Activated naive CD8-positive, alpha-beta T cell treated with anti-CD3 and anti-CD28 coated beads, Interleukin-2, amount 50 U/mL, for 24 hours (primary cell): ENCODE results near the gene ZBP1.

Experiments
- ATAC-seq: fragments of 150-1000 bp; cut with Tn5 transposase; one replicate; pipeline ENCODE4 v1.10.0; 2021
- DNase-seq: peaks from one replicate; pipeline ENCODE4 v3.0.0; 2021
- H3K27ac Mint-ChIP-seq: one replicate; pipeline ENCODE4 v1.8.0; 2021; ENCODE audit warnings: mild to moderate bottlenecking, mixed read lengths
- H3K27me3 Mint-ChIP-seq: one replicate; pipeline ENCODE4 v1.8.0; 2021; ENCODE audit warnings: mixed read lengths
- H3K36me3 Mint-ChIP-seq: one replicate; pipeline ENCODE4 v1.8.0; 2021; ENCODE audit warnings: low read depth, mixed read lengths
- H3K4me1 Mint-ChIP-seq: one replicate; pipeline ENCODE4 v1.8.0; 2021; ENCODE audit warnings: mixed read lengths
- H3K4me3 Mint-ChIP-seq: one replicate; pipeline ENCODE4 v1.8.0; 2021; ENCODE audit warnings: mild to moderate bottlenecking, moderate library complexity, mixed read lengths
- H3K9me3 Mint-ChIP-seq: one replicate; pipeline ENCODE4 v1.8.0; 2021; ENCODE audit warnings: mixed read lengths

The ZBP1 gene

GRCh38 chr20:57595041-57596030 is 24.9 kb downstream of the ZBP1 start:
- no peak overlapping the region for H3K27ac Mint-ChIP-seq
- H3K4me3 Mint-ChIP-seq: no peak overlapping the region
- H3K36me3 Mint-ChIP-seq: no peaks in the 10 kb centered on the region
- no peaks in the 10 kb centered on the region for H3K9me3 Mint-ChIP-seq
- ATAC-seq: no peak
- H3K27me3 Mint-ChIP-seq: peaks cover 7% of the 10 kb centered on the region
- DNase-seq: no peak
- H3K4me1 Mint-ChIP-seq: peaks cover 5% of the 10 kb centered on the region

- DNase-seq (peak; percentile 66), ATAC-seq (no peak)
- peaks cover 5% of the 10 kb centered on the region for H3K4me1 Mint-ChIP-seq
- no peak overlapping the region for H3K27ac Mint-ChIP-seq
- peaks cover 7% of the 10 kb centered on the region for H3K27me3 Mint-ChIP-seq
- no peaks in the 10 kb centered on the region for H3K36me3 Mint-ChIP-seq
- H3K9me3 Mint-ChIP-seq: no peaks in the 10 kb centered on the region
- no peak overlapping the region for H3K4me3 Mint-ChIP-seq
These were observed 25.9 kb downstream of the ZBP1 start for GRCh38 chr20:57594092-57594951.

DNA sequence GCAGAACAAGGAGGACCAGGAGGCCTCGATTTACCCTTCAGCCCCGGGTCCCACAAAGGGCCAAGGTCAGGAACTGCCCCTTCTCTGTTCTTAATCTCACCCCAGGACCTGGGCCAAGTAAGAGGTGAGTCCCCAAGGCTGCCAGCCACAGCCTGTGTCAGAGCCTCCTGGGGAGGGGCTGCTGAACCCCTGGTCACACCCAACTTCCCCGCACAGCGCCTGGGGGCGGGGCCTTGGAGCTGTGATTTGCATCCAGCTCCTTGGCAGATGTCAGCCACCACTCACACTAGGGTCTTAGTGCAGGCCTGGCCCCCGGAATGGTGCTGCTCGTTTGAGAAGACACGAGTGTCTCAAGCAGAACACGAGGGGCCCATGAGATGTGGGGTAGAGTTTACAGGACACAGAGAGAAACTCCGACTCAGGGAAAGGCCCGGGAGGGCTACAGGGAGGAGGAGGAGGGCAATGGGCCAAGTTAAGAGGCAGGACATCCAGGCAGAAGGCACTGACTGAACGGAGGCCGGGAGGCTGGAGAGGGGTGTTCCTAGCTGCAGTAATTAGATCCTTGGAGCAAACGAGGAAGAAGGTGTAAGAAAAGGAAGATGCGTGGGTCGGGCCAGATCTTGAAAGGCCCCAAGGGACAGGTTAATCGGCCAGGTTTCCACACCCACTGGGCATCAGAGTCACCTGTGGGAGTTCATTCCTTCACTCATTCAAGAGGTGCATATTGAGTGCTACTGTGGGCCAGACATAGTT is 26.9 kb downstream of the ZBP1 start:
- no peaks in the 10 kb centered on the region for H3K36me3 Mint-ChIP-seq
- peaks cover 7% of the 10 kb centered on the region for H3K27me3 Mint-ChIP-seq
- H3K27ac Mint-ChIP-seq: no peak overlapping the region
- H3K4me3 Mint-ChIP-seq: no peak overlapping the region
- ATAC-seq (no peak), DNase-seq (no peak)
- peaks cover 5% of the 10 kb centered on the region for H3K4me1 Mint-ChIP-seq
- H3K9me3 Mint-ChIP-seq: no peaks in the 10 kb centered on the region

DNA sequence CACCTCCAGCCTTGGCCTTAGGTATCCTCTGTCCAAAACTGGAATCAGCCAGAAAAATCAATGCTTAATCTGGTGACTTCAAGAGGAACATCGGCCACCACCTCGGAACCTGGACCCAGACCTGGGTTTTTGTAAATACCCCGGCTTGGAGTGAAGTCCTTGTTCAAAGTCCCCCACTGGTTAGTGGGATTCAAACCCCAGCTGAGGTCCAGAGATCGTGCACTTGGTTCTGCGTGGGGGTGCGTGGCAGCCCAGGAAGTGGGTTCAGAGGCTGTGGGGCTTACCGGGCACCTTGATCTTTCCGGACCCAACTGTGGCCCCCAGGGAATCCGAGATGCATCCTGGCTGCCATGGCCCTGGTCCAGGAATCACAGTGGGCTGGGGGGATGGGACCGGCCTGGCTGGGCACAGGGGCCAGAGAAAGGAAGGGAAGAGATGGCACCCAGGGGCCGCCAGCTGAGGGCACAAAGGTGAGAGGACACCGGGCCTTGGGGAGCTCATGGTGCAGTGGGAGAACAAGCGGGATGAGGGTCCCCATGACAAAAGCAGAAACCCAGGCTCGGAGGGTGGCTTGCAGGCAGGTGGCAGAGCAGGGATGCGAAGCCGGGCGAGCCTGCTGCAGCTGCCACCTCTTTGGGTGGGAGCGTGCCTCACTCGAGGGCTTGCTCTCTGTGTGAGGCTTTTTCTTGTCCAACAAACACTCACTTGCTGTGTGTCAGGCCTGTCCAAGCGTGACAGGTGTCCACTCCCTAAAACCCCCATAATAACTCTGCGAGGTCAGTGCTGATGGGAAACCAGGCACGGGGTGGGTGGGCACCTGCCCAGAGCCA is 27.7 kb downstream of the ZBP1 start:
- Mint-ChIP-seq H3K27ac (no peak overlapping the region), H3K36me3 (no peaks in the 10 kb centered on the region), H3K9me3 (no peaks in the 10 kb centered on the region), H3K27me3 (peaks cover 4% of the 10 kb centered on the region), H3K4me1 (peaks cover 5% of the 10 kb centered on the region), H3K4me3 (no peak overlapping the region)
- ATAC-seq (no peak), DNase-seq (no peak)

GRCh38 chr20:57591289-57592229 is 28.7 kb downstream of the ZBP1 start:
- no peaks in the 10 kb centered on the region for H3K9me3 Mint-ChIP-seq
- peaks cover 4% of the 10 kb centered on the region for H3K27me3 Mint-ChIP-seq
- H3K36me3 Mint-ChIP-seq: no peaks in the 10 kb centered on the region
- DNase-seq (no peak), ATAC-seq (no peak)
- peaks cover 5% of the 10 kb centered on the region for H3K4me1 Mint-ChIP-seq
- no peak overlapping the region for H3K4me3 Mint-ChIP-seq
- H3K27ac Mint-ChIP-seq: no peak overlapping the region

DNA sequence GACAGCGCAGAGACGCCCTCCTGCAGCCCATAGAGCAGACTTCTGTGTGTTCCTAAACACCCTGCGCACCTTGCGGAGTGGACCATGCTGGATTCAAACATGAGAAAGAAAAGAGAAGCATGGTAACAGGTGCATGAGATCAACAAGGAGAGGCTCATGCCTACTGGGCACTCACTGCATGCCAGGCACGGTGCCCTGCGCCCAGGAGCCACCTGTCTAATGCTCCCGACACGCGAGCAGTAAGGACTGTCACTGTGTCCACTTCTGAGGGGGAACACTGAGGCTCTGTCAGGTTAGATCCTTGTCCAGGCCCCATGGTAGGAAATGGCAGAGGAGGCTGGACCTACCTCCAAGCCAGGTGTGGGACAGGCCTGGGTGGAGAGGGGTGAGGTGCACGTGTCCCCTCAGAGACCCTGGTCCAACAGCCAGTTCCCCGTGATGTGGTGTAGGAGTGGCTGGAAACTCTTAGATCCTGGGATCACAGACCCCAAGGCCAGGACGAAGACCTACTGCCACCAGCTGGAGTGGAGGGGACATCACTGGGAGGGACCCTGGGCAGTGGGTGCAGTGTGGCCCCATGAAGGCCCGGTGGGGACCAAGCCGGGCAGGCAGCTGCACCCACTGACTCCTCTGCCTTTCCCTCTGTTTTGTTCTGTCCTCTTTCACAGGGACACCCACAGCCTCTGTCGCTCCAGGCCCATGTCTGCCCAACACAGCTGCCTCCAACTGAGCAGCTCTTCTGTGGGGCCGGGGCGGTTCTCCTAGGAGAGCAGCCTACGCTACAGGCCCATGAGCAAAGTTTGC is 29.5 kb downstream of the ZBP1 start:
- Mint-ChIP-seq H3K27ac (no peak overlapping the region), H3K27me3 (peaks cover 6% of the 10 kb centered on the region), H3K4me1 (peaks cover 5% of the 10 kb centered on the region), H3K4me3 (no peak overlapping the region), H3K36me3 (no peaks in the 10 kb centered on the region), H3K9me3 (no peaks in the 10 kb centered on the region)
- DNase-seq (no peak), ATAC-seq (no peak)

- peaks cover 11% of the 10 kb centered on the region for H3K27me3 Mint-ChIP-seq
- no peak overlapping the region for H3K27ac Mint-ChIP-seq
- H3K4me1 Mint-ChIP-seq: peaks cover 5% of the 10 kb centered on the region
- ATAC-seq (no peak), DNase-seq (no peak)
- no peaks in the 10 kb centered on the region for H3K36me3 Mint-ChIP-seq
- H3K9me3 Mint-ChIP-seq: no peaks in the 10 kb centered on the region
- H3K4me3 Mint-ChIP-seq: no peak overlapping the region
These were observed 30.3 kb downstream of the ZBP1 start for GRCh38 chr20:57589728-57590484.

- peaks cover 5% of the 10 kb centered on the region for H3K4me1 Mint-ChIP-seq
- no peak for DNase-seq
These were observed 31.0 kb downstream of the ZBP1 start for GRCh38 chr20:57589123-57589727.

GRCh38 chr20:57588596-57588995 is 31.6 kb downstream of the ZBP1 start:
- Mint-ChIP-seq H3K4me1 (peaks cover 3% of the 10 kb centered on the region), H3K9me3 (no peaks in the 10 kb centered on the region), H3K27me3 (peaks cover 15% of the 10 kb centered on the region), H3K27ac (no peak overlapping the region), H3K4me3 (no peak overlapping the region), H3K36me3 (no peaks in the 10 kb centered on the region)
- no peak for DNase-seq
- no peak for ATAC-seq

More at GRCh38 chr20:57589123-57589727, 31.0 kb downstream of the ZBP1 start:
- H3K36me3 Mint-ChIP-seq: no peaks in the 10 kb centered on the region
- H3K27me3 Mint-ChIP-seq: peaks cover 15% of the 10 kb centered on the region
- H3K27ac Mint-ChIP-seq: no peak overlapping the region
- no peak overlapping the region for H3K4me3 Mint-ChIP-seq
- ATAC-seq: no peak
- H3K9me3 Mint-ChIP-seq: no peaks in the 10 kb centered on the region

GRCh38 chr20:57587989-57588377 is 32.2 kb downstream of the ZBP1 start:
- Mint-ChIP-seq H3K27ac (no peak overlapping the region), H3K4me3 (no peak overlapping the region), H3K9me3 (no peaks in the 10 kb centered on the region), H3K36me3 (no peaks in the 10 kb centered on the region), H3K27me3 (peaks cover 17% of the 10 kb centered on the region), H3K4me1 (no peaks in the 10 kb centered on the region)
- ATAC-seq (no peak), DNase-seq (no peak)

GRCh38 chr20:57587278-57587988 is 32.8 kb downstream of the ZBP1 start:
- ATAC-seq (no peak), DNase-seq (no peak)
- Mint-ChIP-seq H3K4me1 (no peaks in the 10 kb centered on the region), H3K27me3 (peaks cover 19% of the 10 kb centered on the region), H3K9me3 (no peaks in the 10 kb centered on the region), H3K27ac (no peak overlapping the region), H3K36me3 (no peaks in the 10 kb centered on the region), H3K4me3 (no peak overlapping the region)
